Stomach smooth muscle (tissue), 2 donors: ENCODE measurements around the gene HOMER3.
"Not testable (repeated sequence)": the region's sequence is repeated elsewhere in the genome, so short reads cannot be mapped to it uniquely, and the experiment has no call there.

Source experiments
- H3K27ac ChIP-seq: one replicate; pipeline ENCODE4 v1.7.0; 2013; ENCODE audit warnings: mild to moderate bottlenecking, low read length, inconsistent platforms
- H3K27me3 ChIP-seq, 2 donors: one replicate each; pipeline ENCODE4 v1.7.0; 2013; ENCODE audit warnings: low read length in 2 of 2; ENCODE audit not compliant: insufficient read depth in 2 of 2, control insufficient read depth in 1 of 2
- H3K36me3 ChIP-seq, 2 donors: one replicate each; pipeline ENCODE4 v1.7.0; 2013; ENCODE audit warnings: low read length in 2 of 2; ENCODE audit not compliant: control insufficient read depth in 2 of 2, insufficient read depth in 2 of 2
- H3K4me1 ChIP-seq: one replicate; pipeline ENCODE4 v1.7.0; 2013; ENCODE audit warnings: low read length; ENCODE audit not compliant: control insufficient read depth, insufficient read depth
- H3K4me3 ChIP-seq, 2 donors: one replicate each; pipeline ENCODE4 v1.7.0; 2013; ENCODE audit warnings: low read length in 2 of 2
- H3K9ac ChIP-seq, 2 donors: one replicate each; pipeline ENCODE4 v1.7.0; 2013; ENCODE audit warnings: low read length in 2 of 2, mild to moderate bottlenecking in 1 of 2
- H3K9me3 ChIP-seq, 2 donors: one replicate each; pipeline ENCODE4 v1.7.0; 2013; ENCODE audit warnings: low read length in 2 of 2; ENCODE audit not compliant: control insufficient read depth in 2 of 2
- donor health status: healthy.
- donor health status: Pancreatic carcinoma.

Gene HOMER3

DNA sequence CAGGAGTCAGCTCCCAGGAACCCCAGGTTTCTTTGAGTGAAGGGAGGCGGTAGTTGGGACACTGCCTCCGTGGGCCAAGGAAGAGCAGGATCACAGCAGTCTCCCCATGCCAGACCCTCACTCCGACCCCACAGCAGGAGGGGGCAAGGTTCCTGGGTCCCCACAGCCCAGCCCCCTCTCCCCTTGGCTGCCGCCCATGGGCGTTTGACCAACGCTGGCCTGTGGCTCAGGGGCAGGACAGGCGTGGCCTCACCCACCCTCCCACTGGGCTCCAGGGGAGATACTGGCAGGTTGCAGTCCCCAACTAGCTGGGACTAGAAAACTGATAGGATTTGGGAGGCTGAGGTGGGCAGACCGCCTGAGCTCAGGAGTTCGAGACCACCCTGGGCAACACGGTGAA is 31.0 kb downstream of the HOMER3 start:
- H3K4me3 ChIP-seq, result no peak overlapping the region
- no peak overlapping the region for H3K27ac ChIP-seq
- H3K9me3 ChIP-seq, result no peaks in the 10 kb centered on the region
- H3K4me1 ChIP-seq, result no peaks in the 10 kb centered on the region
- H3K36me3 ChIP-seq, result peaks cover 19 to 24% of the 10 kb centered on the region in 2 donors
- H3K9ac ChIP-seq, result no peak overlapping the region
- no peaks in the 10 kb centered on the region for H3K27me3 ChIP-seq

DNA sequence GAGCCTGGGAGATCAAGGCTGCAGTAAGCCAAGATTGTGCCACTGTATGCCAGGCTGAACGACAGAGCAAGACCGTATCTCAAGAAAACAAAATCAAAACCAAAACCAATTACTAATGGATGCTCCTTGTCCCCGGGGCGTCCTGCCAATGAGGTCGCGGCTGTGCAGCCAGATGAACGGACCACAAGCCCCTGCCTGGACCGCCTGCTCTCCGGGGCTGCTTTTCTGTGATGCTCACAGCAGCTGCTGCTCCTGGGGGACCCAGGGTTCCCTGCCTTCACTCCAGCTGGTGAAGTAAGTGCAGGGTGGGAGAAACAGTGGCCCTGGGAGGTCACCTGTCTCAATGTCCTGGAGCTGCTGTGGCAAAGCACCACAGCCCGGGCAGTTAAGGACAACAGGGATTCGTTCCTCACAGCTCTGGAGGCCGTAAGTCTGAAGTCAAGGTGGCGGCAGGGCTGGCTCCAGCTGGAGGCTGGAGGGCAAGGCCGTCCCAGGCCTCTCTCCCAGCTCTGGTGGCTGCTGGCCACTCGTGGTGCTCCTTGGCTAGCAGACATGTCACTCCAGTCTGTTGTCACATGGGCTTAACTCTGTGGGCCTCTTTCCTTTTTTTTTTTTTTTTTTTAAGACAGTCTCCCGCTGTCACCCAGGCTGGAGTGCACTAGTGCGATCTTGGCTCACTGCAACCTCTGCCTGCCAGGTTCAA is 31.9 kb downstream of the HOMER3 start:
- no peak overlapping the region for H3K27ac ChIP-seq
- H3K9me3 ChIP-seq, result no peaks in the 10 kb centered on the region
- H3K36me3 ChIP-seq, result peaks cover 22 to 25% of the 10 kb centered on the region in 2 donors
- no peak overlapping the region for H3K4me3 ChIP-seq
- H3K27me3 ChIP-seq, result no peaks in the 10 kb centered on the region
- H3K9ac ChIP-seq, result no peak overlapping the region
- H3K4me1 ChIP-seq, result no peaks in the 10 kb centered on the region

DNA sequence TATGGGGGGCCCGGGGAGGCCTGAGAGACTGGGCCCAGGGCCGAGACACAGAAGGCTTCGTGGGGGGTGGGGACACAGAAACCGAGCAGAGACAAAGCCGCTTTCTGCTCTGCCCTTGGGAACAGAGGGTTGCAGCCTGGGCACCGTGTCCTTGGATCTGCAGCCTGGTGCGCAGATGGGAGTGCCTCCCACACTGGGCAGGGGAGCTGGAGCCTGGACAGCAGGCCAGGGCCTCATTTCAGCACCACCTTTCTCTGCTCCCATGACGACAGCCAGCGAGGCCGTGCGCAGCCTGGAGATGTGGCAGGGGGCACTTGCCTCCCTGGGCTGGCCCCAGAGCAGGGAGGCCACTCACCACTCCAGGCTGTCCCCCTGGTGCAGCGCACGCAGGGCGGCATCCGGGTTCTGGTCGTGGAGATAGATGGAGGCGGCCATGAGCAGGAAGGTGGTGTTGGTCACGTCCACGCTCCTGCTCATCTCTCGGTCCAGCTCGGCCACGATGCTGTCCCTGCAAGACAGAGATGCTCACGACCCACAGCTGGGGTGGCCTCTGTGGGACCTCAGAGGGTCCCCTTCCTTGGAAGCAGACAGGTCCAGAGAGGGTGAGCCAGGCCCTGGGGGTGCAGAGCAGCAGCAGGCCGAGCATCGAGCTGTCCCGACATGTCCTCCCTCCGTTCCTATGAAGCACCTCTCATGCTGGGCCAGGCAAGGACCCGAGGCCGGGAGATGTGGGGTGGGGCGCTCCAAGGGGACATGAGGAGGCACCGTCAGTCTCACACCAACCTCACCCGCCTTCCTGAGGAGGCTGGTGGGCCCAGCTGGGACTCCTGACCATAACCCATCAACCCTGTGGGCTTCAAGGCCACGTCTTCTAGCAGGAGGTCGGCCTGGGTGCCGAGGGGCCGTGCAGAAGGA is 34.2 kb downstream of the HOMER3 start:
- Histone ChIP-seq H3K36me3 (peaks cover 19 to 22% of the 10 kb centered on the region in 2 donors), H3K4me3 (no peak overlapping the region), H3K27ac (no peak overlapping the region), H3K9ac (no peak overlapping the region), H3K27me3 (no peaks in the 10 kb centered on the region), H3K4me1 (no peaks in the 10 kb centered on the region), H3K9me3 (no peaks in the 10 kb centered on the region)

DNA sequence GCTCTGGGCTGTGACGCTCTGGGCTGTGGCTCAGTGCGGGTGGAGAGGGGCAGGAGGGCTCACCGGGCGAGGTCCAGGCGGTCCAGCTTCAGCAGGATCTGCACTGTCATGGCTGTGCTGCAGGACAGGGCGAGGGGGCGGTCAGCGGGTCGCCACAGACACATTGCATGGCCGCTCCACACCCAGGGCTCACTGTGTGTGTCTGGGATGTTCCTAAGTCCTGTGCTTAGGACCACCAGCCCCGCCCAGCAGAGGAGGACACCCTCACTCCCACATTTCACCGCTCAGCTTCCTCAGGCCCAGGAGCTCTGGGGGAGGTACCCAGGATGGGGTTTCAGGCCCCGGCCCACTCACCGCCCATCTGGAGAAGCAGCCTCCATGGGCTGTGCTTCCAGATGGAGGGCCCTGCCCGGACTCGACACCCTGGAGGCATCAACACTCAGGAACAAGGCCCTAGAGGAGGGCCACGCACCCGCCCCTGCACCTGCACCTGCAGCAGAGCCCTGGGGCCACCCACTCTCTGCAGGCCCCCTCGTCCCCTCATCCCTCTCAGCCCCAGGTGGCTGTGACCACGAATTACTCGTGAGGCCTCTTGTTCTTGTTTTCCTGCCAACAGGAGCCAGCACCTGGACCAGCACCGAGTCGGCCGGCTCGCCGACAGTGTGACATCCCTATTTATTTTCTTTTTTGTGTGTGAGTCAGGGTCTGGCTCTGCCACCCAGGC is 35.3 kb downstream of the HOMER3 start:
- Histone ChIP-seq H3K9ac (no peak overlapping the region), H3K27me3 (no peaks in the 10 kb centered on the region), H3K36me3 (peaks cover 24 to 27% of the 10 kb centered on the region in 2 donors), H3K9me3 (no peaks in the 10 kb centered on the region), H3K4me1 (no peaks in the 10 kb centered on the region), H3K27ac (no peak overlapping the region), H3K4me3 (no peak overlapping the region)

DNA sequence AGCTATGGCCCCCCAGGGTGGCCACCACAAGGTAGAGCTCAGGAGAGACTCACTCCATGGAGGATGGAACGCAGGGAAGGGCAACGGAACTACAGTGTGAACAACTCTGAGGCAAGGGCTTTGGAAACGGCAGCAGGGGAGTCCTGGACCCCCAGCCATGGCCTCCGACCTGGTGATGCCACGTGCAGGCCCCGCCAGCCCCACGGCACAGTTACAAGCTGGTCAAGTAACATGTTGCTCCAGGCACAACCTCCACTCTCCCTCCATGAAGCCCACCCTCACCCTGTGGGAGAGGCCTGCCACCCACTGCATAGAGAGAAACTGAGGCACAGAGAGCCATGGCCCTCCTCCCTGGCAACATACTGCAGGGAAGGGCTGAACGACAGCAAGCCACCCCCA is 36.0 kb downstream of the HOMER3 start:
- Histone ChIP-seq H3K27ac (no peak overlapping the region), H3K4me1 (no peaks in the 10 kb centered on the region), H3K36me3 (peaks cover 29 to 31% of the 10 kb centered on the region in 2 donors), H3K27me3 (no peaks in the 10 kb centered on the region), H3K9me3 (no peaks in the 10 kb centered on the region), H3K4me3 (no peak overlapping the region), H3K9ac (no peak overlapping the region)

DNA sequence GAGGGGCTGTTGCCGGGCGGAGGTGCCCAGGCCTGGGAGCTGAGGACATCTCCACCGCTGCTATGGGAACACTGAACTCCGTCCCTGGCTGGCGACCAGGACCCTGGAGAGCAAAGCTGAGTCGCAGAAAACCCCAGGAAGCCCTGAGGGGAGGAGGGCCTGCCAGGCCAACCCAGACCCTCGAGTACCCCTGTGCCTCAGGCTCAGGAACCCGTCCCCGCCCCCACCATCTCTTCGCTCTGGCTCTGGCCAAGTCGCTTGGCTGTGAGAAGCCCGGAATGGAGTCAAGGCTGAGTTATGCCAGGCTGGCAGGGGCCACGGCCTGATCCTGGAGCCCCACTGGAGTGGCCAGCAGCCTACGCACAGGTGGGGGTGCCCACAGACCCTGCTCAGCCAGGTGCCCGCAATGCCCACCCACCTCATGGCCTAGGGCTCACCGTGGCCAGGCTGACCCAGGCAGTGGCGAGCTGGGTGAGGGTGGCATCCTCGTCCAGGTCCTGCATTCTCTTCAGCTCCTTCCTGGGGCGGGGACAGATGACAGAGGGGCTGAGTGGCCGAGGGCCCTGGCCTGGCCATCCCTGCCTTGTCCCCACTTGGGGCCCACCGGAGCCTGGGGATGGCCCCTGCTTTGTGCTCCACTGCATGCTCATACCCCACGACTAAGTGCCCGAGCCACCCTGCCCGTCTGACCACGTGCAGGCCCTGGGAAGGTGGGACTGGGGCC is 36.5 kb downstream of the HOMER3 start:
- Histone ChIP-seq H3K36me3 (peaks cover 33 to 34% of the 10 kb centered on the region in 2 donors), H3K9ac (no peak overlapping the region), H3K27me3 (no peaks in the 10 kb centered on the region), H3K4me1 (no peaks in the 10 kb centered on the region), H3K9me3 (no peaks in the 10 kb centered on the region), H3K27ac (no peak overlapping the region), H3K4me3 (no peak overlapping the region)

DNA sequence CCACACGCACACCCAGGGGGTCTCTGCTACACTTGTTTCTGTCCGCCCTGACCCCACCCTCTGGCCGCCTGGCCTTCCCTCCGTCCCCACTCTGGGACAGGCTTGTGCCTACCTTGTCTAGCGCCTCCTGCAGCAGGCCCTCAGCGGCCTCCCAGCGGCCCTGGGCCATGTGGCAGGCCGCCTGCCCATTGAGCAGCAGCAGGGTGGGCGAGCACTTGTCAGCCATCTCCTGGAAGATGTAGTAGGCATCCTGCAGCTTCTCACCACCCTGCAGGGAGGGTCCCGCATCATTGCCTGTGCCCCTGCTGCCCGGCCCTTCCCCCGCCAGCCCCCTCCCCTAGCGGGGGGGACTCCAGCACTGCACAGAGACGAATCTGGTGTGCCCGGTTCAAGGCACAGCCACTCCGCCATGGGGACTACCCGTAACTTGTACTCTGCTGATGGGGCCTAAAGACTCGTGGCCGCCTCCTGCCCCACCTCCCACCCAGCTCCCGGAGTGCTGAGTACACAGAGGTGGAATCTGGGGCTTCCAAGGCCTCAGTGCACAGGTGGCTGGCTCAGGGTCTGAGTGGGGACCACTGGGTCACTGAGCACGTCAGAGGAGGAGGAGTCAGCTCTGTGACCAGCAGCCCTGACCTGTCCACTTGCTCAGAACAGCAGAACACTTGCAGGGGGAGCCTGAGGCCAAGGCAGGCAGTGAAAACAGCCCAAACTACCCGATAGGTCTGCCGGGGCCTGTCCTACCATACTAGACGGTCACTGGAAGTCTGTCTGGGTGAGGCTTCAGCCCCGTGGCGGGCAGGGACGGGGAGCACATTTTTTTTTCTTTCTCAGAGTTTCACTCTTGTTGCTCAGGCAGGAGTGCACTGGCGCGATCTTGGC is 37.6 kb downstream of the HOMER3 start:
- Histone ChIP-seq H3K4me1 (no peaks in the 10 kb centered on the region), H3K4me3 (no peak overlapping the region), H3K27me3 (no peaks in the 10 kb centered on the region), H3K9me3 (no peaks in the 10 kb centered on the region), H3K36me3 (peaks cover 29 to 34% of the 10 kb centered on the region in 2 donors), H3K9ac (no peak overlapping the region), H3K27ac (no peak overlapping the region)

DNA sequence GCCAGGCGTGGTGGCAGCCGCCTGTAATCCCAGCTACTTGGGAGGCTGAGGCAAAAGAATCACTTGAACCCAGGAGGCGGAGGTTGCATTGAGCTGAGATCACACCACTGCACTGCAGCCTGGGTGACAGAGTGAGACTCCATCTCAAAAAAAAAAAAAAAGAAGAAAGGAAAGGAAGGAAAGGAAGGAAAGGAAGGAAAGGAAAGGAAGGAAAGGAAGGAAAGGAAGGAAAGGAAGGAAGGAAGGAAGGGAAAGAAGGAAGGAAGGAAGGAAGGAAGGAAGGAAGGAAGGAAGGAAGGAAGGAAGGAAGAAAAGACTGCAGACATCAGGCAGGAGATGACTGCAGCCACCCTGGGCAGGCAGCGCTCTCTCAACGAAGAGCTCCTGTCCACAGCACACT is 38.5 kb downstream of the HOMER3 start:
- H3K27ac ChIP-seq, H3K9me3 ChIP-seq, H3K9ac ChIP-seq, H3K4me3 ChIP-seq, H3K4me1 ChIP-seq, H3K27me3 ChIP-seq: not testable (repeated sequence)
- H3K36me3 ChIP-seq, result peaks cover 29 to 32% of the 10 kb centered on the region in 2 donors

DNA sequence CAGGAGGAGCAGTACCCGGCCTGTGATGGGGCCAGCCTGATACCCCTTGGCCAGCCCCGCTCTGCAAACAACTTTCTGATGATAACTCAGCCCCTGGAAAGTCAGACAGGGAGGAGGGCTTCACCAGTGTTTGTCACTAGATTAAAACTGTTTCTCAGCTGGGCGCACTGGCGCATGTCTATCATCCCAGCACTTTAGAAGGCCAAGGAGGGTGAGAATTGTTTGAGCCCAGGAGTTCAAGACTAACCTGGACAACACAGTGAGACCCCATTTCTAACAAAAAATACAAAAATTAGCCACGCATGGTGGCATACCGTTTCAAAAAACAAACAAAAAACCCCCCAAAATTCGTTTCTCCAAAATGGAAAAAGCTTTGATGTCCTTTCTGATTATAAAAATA is 39.5 kb downstream of the HOMER3 start:
- Histone ChIP-seq H3K9ac (no peak overlapping the region), H3K4me3 (no peak overlapping the region), H3K27ac (no peak overlapping the region), H3K27me3 (peaks cover 4 to 8% of the 10 kb centered on the region in 2 donors), H3K4me1 (peaks cover 2% of the 10 kb centered on the region), H3K36me3 (peaks cover 25 to 30% of the 10 kb centered on the region in 2 donors), H3K9me3 (no peaks in the 10 kb centered on the region)
